ENCODE measurements around the gene ABCC6. TPM values are rescaled to one million over a fixed set of nuclear protein-coding genes. Genes with fewer than 3 reads are reported as not detected.

The ABCC6 gene
- total and polyA plus RNA-seq, 2 of the 13 experiments (the other 11 are each of a cell fraction or from before 2014, with no cell fraction given): 82.4 to 105 TPM

DNA sequence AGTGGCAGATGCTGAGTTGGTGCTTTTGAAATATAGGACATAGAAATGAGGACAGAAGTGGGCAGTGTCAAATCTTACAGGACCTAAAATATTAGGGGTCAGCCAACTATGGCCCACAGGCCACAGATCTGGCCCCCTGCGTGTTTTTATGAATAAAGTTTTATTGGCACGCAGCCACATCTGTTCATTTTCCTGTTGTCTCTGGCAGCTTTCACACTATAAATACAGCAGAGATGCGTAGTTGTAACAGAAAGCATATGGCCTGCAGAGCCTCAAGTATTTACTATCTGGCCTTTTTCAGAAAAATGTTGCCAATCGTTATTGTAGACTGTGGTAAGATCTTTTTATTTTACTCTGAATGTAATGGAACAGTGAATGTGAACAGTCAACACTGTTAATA, 82.8 kb downstream of the ABCC6 start:
- Histone ChIP-seq H3K9me3 (ENCODE audit: low read length) (no peaks in the 10 kb centered on the region), H3K9ac (ENCODE audit: insufficient read depth, low read depth, low read length) (no peak overlapping the region), H3K27me3 (ENCODE audit: control insufficient read depth in 1 of 2, insufficient read depth in 2 of 2, low read length in 2 of 2) (no peaks in the 10 kb centered on the region), H3K4me3 (replicated peaks in 1 of 3; ENCODE audit: insufficient read depth in 1 of 3, low read depth in 2 of 3, low read length in 3 of 3) (no peak overlapping the region), H3K27ac (ENCODE audit: extremely low read length, insufficient read depth, low read length) (no peak overlapping the region), H3K4me2 (ENCODE audit: low read depth, low read length) (no peak overlapping the region), H3K79me2 (ENCODE audit: insufficient read depth, low read length) (no peaks in the 10 kb centered on the region), H4K20me1 (ENCODE audit: insufficient read depth, low read length) (peaks cover 3% of the 10 kb centered on the region; the same call in 1 of the 2 replicates), H3K4me1 (ENCODE audit: insufficient read depth, low read length) (no peaks in the 10 kb centered on the region), H2AFZ (ENCODE audit: low read length) (no peak overlapping the region), H3K36me3 (replicated peaks in 1 of 2; ENCODE audit: control insufficient read depth in 1 of 2, insufficient read depth in 2 of 2, low read length in 2 of 2) (peaks cover 39 to 64% of the 10 kb centered on the region in 2 experiments)
- intact Hi-C loops (cut with micrococcal nuclease; ENCODE audit: unreplicated experiment) (no loop called here), in situ Hi-C loops (cut with HindIII; ENCODE audit: extremely low pct_ligation_motif_present, low pct_unique_long_range_greater_than_20kb) (no loop called here)
- BruUV-seq (replicated peaks): no TSS peak
- TF ChIP-seq, protein P1, sequence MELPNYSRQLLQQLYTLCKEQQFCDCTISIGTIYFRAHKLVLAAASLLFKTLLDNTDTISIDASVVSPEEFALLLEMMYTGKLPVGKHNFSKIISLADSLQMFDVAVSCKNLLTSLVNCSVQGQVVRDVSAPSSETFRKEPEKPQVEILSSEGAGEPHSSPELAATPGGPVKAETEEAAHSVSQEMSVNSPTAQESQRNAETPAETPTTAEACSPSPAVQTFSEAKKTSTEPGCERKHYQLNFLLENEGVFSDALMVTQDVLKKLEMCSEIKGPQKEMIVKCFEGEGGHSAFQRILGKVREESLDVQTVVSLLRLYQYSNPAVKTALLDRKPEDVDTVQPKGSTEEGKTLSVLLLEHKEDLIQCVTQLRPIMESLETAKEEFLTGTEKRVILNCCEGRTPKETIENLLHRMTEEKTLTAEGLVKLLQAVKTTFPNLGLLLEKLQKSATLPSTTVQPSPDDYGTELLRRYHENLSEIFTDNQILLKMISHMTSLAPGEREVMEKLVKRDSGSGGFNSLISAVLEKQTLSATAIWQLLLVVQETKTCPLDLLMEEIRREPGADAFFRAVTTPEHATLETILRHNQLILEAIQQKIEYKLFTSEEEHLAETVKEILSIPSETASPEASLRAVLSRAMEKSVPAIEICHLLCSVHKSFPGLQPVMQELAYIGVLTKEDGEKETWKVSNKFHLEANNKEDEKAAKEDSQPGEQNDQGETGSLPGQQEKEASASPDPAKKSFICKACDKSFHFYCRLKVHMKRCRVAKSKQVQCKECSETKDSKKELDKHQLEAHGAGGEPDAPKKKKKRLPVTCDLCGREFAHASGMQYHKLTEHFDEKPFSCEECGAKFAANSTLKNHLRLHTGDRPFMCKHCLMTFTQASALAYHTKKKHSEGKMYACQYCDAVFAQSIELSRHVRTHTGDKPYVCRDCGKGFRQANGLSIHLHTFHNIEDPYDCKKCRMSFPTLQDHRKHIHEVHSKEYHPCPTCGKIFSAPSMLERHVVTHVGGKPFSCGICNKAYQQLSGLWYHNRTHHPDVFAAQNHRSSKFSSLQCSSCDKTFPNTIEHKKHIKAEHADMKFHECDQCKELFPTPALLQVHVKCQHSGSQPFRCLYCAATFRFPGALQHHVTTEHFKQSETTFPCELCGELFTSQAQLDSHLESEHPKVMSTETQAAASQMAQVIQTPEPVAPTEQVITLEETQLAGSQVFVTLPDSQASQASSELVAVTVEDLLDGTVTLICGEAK (IDR thresholded peaks at IDR 0.05): peak; percentile 56
- TF ChIP-seq, protein P1 (CRISPR knock-in tag; IDR thresholded peaks at IDR 0.05): peak; percentile 94
- TF ChIP-seq FOSL1 (CRISPR knock-in tag; IDR thresholded peaks at IDR 0.05; ENCODE audit: borderline replicate concordance): no peak
- WGBS (ENCODE audit: low lambda C conversion rate): 93% methylated on average over 4 of the region's 4 CpGs
- ChIA-PET CTCF (ENCODE audit: low intra/inter-chr PET ratio, low total read pairs) (no interaction called here), POLR2A (no interaction called here)
- DNase-seq (ENCODE audit: low spot score): no peak
- no peak for FAIRE-seq
- ATAC-seq: no peak

Data from HepG2 (cell line).